Right lobe of liver (tissue), 6 donors: Measurements from ENCODE around the gene PANK2. TPM values are rescaled to one million over a fixed set of nuclear protein-coding genes. Genes with fewer than 3 reads are reported as not detected.
A peak's percentile ranks its signal among the peaks of the same experiment; 100 is the strongest.
"Not testable (repeated sequence)": the region's sequence is repeated elsewhere in the genome, so short reads cannot be mapped to it uniquely, and the experiment has no call there.

Experiments
- ATAC-seq, 4 donors: fragments of 200-7000 bp; cut with Tn5 transposase; one replicate each; pipeline ENCODE4 v1.9.1; 2020; ENCODE audit warnings: mild to moderate bottlenecking in 4 of 4, moderate library complexity in 4 of 4
- DNase-seq, 3 donors: peaks; one replicate each; pipeline ENCODE4 v3.0.0-alpha.2; 2020
- H3K27ac ChIP-seq, 3 donors: fragments of 200-600 bp; one replicate each; pipeline ENCODE4 v1.8.0; 2022
- H3K27me3 ChIP-seq, 2 donors: fragments of 200-600 bp; one replicate each; pipeline ENCODE4 v1.8.0; 2022
- H3K36me3 ChIP-seq, 4 donors: fragments of 200-600 bp; sonication (generic) in 1 of 4; one replicate each; pipeline versions ENCODE4 v1.5.1 to v1.8.0; 2017 to 2022; ENCODE audit warnings: control low read depth in 1 of 4
- H3K4me1 ChIP-seq, 4 donors: fragments of 200-600 bp; sonication (generic) in 1 of 4; one replicate each; pipeline versions ENCODE4 v1.5.1 to v1.8.0; 2017 to 2022; ENCODE audit warnings: control low read depth in 1 of 4
- H3K4me3 ChIP-seq, 3 donors: fragments of 200-600 bp; one replicate each; pipeline ENCODE4 v1.8.0; 2022
- H3K9me3 ChIP-seq, 4 donors: fragments of 200-600 bp; sonication (generic) in 1 of 4; one replicate each; pipeline versions ENCODE4 v1.5.1 to v1.8.0; 2017 to 2022; ENCODE audit warnings: control low read depth in 1 of 4
- CTCF ChIP-seq, 4 donors: fragments of 200-600 bp in 3 of 4; fragments of 450-650 bp in 1 of 4; IDR thresholded peaks; one replicate each; pipeline versions ENCODE4 v1.5.1 to v1.8.0; 2016 to 2022; ENCODE audit warnings: antibody characterized with exemption in 4 of 4, mild to moderate bottlenecking in 2 of 4
- POLR2A ChIP-seq: fragments of 450-650 bp; IDR thresholded peaks from one replicate; pipeline ENCODE4 v1.6.1; 2017; ENCODE audit warnings: antibody characterized with exemption, mild to moderate bottlenecking
- WGBS: methylation state at CpG from one replicate; pipeline ENCODE4 v1.1.6; 2018; ENCODE audit warnings: low coverage, low lambda C conversion rate; ENCODE audit not compliant: insufficient coverage; ENCODE audit errors: missing lambda C conversion rate; 5-methylcytosine and 5-hydroxymethylcytosine counted together
- intact Hi-C, 2 donors: fragments of 100-400 bp; cut with DNase I; formaldehyde crosslinking; loops; one replicate each; pipeline versions ENCODE4 v1.11.2 to v1.14.1; 2022
- total RNA-seq, 6 experiments: library from RNA; depleted of rRNA in 2 of 6; stranded (reverse); fragments of >200 nt in 2 of 6; fragmentation: NEBNext Ultra II Directional in 3 of 6; extraction: Animal tissue kit (Norgen Biotek cat#: 25700) in 3 of 6; gene quantifications; one replicate each; pipeline versions ENCODE4 v1.1.0 to v1.2.4, GENCODE V29; 2016 to 2023
- donor health status: DM: no; HTN: yes; CAD: no.
- donor health status: DM: no; HTN: no; CAD: no.
- donor health status: DM: no; HTN: no; CAD: no.
- donor health status: DM: no; HTN: yes; CAD: no.
- donor health status: DM: no; HTN: yes; CAD: no.

PANK2 gene
- total RNA-seq, 6 experiments from 2014 or later, result 13.0 to 17.8 (median 13.8) TPM

GRCh38 chr20:3935295-3935955, 46.2 kb downstream of the PANK2 start:
- TF ChIP-seq POLR2A (no peak), CTCF (IDR thresholded peaks at IDR 0.05) (no peak)
- WGBS, result no CpG with 5 or more reads among the region's 6 CpGs
- Histone ChIP-seq H3K27ac (no peak overlapping the region), H3K36me3 (no peaks in the 10 kb centered on the region), H3K9me3 (no peaks in the 10 kb centered on the region), H3K4me1 (peaks cover 0 to 10% (median 4%) of the 10 kb centered on the region in 4 donors), H3K27me3 (no peaks in the 10 kb centered on the region), H3K4me3 (no peak overlapping the region)
- peak in 2 of 4 donors; percentile 4 to 18 for ATAC-seq
- intact Hi-C loops, result no loop called here
- no peak for DNase-seq

- intact Hi-C loops, result no loop called here
- TF ChIP-seq CTCF (IDR thresholded peaks at IDR 0.05) (no peak), POLR2A (no peak)
- no peaks in the 10 kb centered on the region for H3K27me3 ChIP-seq
- no peak overlapping the region for H3K4me3 ChIP-seq
- H3K4me1 ChIP-seq, result peaks cover 0 to 10% (median 4%) of the 10 kb centered on the region in 4 donors
- no peak overlapping the region for H3K27ac ChIP-seq
- no peak for DNase-seq
- ATAC-seq, result no peak
- no peaks in the 10 kb centered on the region for H3K36me3 ChIP-seq
- WGBS, result 90% methylated on average over 2 of the region's 2 CpGs
- no peaks in the 10 kb centered on the region for H3K9me3 ChIP-seq
Observed at GRCh38 chr20:3935956-3936340, 46.8 kb downstream of the PANK2 start.

- intact Hi-C loops, result no loop called here
- Histone ChIP-seq H3K36me3 (no peaks in the 10 kb centered on the region), H3K27me3 (no peaks in the 10 kb centered on the region), H3K9me3 (no peaks in the 10 kb centered on the region), H3K27ac (no peak overlapping the region), H3K4me1 (peaks cover 0 to 5% (median 0%) of the 10 kb centered on the region in 4 donors), H3K4me3 (no peak overlapping the region)
- WGBS, result 91% methylated on average over 3 of the region's 3 CpGs
- ATAC-seq, result no peak
- DNase-seq, result no peak
- TF ChIP-seq POLR2A (no peak), CTCF (IDR thresholded peaks at IDR 0.05) (no peak)
Observed at GRCh38 chr20:3937618-3938017, 48.4 kb downstream of the PANK2 start.

- intact Hi-C loops, result no loop called here
- DNase-seq (no peak), ATAC-seq (no peak)
- 81% methylated on average over 6 of the region's 6 CpGs for WGBS
- TF ChIP-seq CTCF (IDR thresholded peaks at IDR 0.05), result no peak
- Histone ChIP-seq H3K4me1 (no peaks in the 10 kb centered on the region), H3K9me3 (no peaks in the 10 kb centered on the region), H3K36me3 (no peaks in the 10 kb centered on the region), H3K27ac (no peak overlapping the region), H3K4me3 (no peak overlapping the region), H3K27me3 (no peaks in the 10 kb centered on the region)
Observed at GRCh38 chr20:3940905-3941304, 51.7 kb downstream of the PANK2 start.

GRCh38 chr20:3946666-3947065, 57.5 kb downstream of the PANK2 start:
- H3K36me3 ChIP-seq, H3K4me3 ChIP-seq, intact Hi-C loops, H3K27ac ChIP-seq, H3K27me3 ChIP-seq, DNase-seq, H3K4me1 ChIP-seq, H3K9me3 ChIP-seq, ATAC-seq: not testable (repeated sequence)
- 72% methylated on average over 7 of the region's 7 CpGs for WGBS
